Measurements from ENCODE around the gene OR5K1. TPM values are rescaled to one million over a fixed set of nuclear protein-coding genes. Genes with fewer than 3 reads are reported as not detected.

OR5K1 gene
- total and polyA plus RNA-seq, 2 of the 4 experiments (the other 2 are of a cell fraction), result not detected

- H3K79me1 ChIP-seq (ENCODE audit: low read depth in 1 of 2, low read length in 2 of 2), result no peaks in the 10 kb centered on the region
- no peak for ATAC-seq (ENCODE audit: low read depth)
- H2BK120ac ChIP-seq (ENCODE audit: low read depth, low read length), result no peak overlapping the region
- no peaks in the 10 kb centered on the region for H3K9me3 ChIP-seq (ENCODE audit: control insufficient read depth, insufficient read depth, low read length)
- no peak overlapping the region for H4K91ac ChIP-seq (ENCODE audit: insufficient read depth, low read depth, low read length)
- CTCF ChIA-PET, result no interaction called here
- H3K4me1 ChIP-seq (ENCODE audit: control insufficient read depth, insufficient read depth, low read length), result no peaks in the 10 kb centered on the region
- H3K27me3 ChIP-seq (ENCODE audit: control insufficient read depth, insufficient read depth, low read length), result no peaks in the 10 kb centered on the region
- H3K56ac ChIP-seq (ENCODE audit: extremely low read depth, insufficient read depth, low read length), result no peak overlapping the region
- no peak overlapping the region for H4K5ac ChIP-seq (ENCODE audit: low read depth, low read length)
- intact Hi-C loops (cut with micrococcal nuclease), result no loop called here
- no peak overlapping the region for H3K23ac ChIP-seq (ENCODE audit: low read depth, low read length)
- H2AFZ ChIP-seq (replicated peaks; ENCODE audit: low read length, poor library complexity), result no peak overlapping the region
- H4K8ac ChIP-seq (ENCODE audit: low read depth in 2 of 2, low read length in 2 of 2), result no peak overlapping the region
- H3K4ac ChIP-seq (ENCODE audit: low read depth, low read length), result no peak overlapping the region
- no peak overlapping the region for H3K4me3 ChIP-seq (ENCODE audit: insufficient read depth, low read depth, low read length)
- no peak overlapping the region for H2BK5ac ChIP-seq (ENCODE audit: low read depth, low read length, poor library complexity, severe bottlenecking)
- no peaks in the 10 kb centered on the region for H3K9me1 ChIP-seq (ENCODE audit: insufficient read depth, low read length)
- no peak overlapping the region for H3K14ac ChIP-seq (replicated peaks; ENCODE audit: low read depth, low read length)
- dilution Hi-C loops (cut with HindIII; ENCODE audit: low sequenced_read_pairs, unreplicated experiment), result no loop called here
- BruUV-seq (replicated peaks), result no TSS peak
- H2BK20ac ChIP-seq (ENCODE audit: low read depth, low read length), result no peak overlapping the region
- WGBS, 2 experiments (ENCODE audit: extremely low coverage in 2 of 2, insufficient read length in 1 of 2), result no CpG with 5 or more reads among the region's 1 CpG
- no peaks in the 10 kb centered on the region for H3K36me3 ChIP-seq (ENCODE audit: control insufficient read depth, insufficient read depth, low read length)
- H3K18ac ChIP-seq (ENCODE audit: low read depth, low read length), result no peak overlapping the region
- H3K27ac ChIP-seq (ENCODE audit: insufficient read depth, low read length), result no peak overlapping the region
- no peak for DNase-seq
- TF ChIP-seq CEBPB (IDR thresholded peaks at IDR 0.05; ENCODE audit: low read depth, low read length) (no peak), NFE2L2 (IDR thresholded peaks at IDR 0.05; ENCODE audit: low read depth, low read length) (no peak), USF2 (IDR thresholded peaks at IDR 0.05; ENCODE audit: low read depth, low read length) (no peak), MXI1 (IDR thresholded peaks at IDR 0.05; ENCODE audit: borderline replicate concordance, low read depth, low read length) (no peak)
- in situ Hi-C loops (cut with MboI; ENCODE audit: low sequenced_read_pairs), result loop anchor here (25.0 kb wide), 1 partner anchor 93 kb away; the partner anchor contains the start of gene OR5K4
- no peak overlapping the region for H2BK15ac ChIP-seq (ENCODE audit: low read depth, low read length)
- no peak overlapping the region for H3K9ac ChIP-seq (ENCODE audit: low read depth, low read length)
- H4K20me1 ChIP-seq (ENCODE audit: insufficient read depth, low read length), result no peaks in the 10 kb centered on the region
- H2AK9ac ChIP-seq (replicated peaks; ENCODE audit: low read depth, low read length, poor library complexity), result no peak overlapping the region
- H3K4me2 ChIP-seq (ENCODE audit: low read depth, low read length), result no peak overlapping the region
- POLR2A ChIA-PET (ENCODE audit: unreplicated experiment), result no interaction called here
- H2AK5ac ChIP-seq (ENCODE audit: low read depth, low read length), result no peak overlapping the region
These were observed 8.1 kb upstream of the OR5K1 start for GRCh38 chr3:98454929-98455328.
